Superior temporal gyrus (tissue), 1 donor: ENCODE data around the gene GJB4.
"Not testable (repeated sequence)": the region's sequence is repeated elsewhere in the genome, so short reads cannot be mapped to it uniquely, and the experiment has no call there.

Experiments used
- DNase-seq: peaks from one replicate; pipeline ENCODE4 v3.0.0-alpha.2; 2016; ENCODE audit errors: extremely low spot score

Gene GJB4

GRCh38 chr1:34759503-34760357 lies at the start of gene GJB4:
Gene GJB4 (plus strand): TSS chr1:34759740. CDS start chr1:34761255, 1,515 bp downstream.
- DNase-seq: no peak

- DNase-seq: no peak
These were observed 48.7 kb upstream of the GJB4 start for GRCh38 chr1:34710812-34711211.

GRCh38 chr1:34711485-34711884 lies 48.1 kb upstream of the GJB4 start:
- DNase-seq: peak; percentile 14

- DNase-seq: no peak
These were observed 47.4 kb upstream of the GJB4 start for GRCh38 chr1:34712007-34712688.

- no peak for DNase-seq
These were observed 46.1 kb upstream of the GJB4 start for GRCh38 chr1:34713443-34713842.

GRCh38 chr1:34714386-34714785 lies 45.2 kb upstream of the GJB4 start:
- DNase-seq: no peak

- no peak for DNase-seq
These were observed 44.4 kb upstream of the GJB4 start for GRCh38 chr1:34715139-34715538.

GRCh38 chr1:34721241-34721640 lies 38.3 kb upstream of the GJB4 start:
- DNase-seq: no peak

- DNase-seq: peak; percentile 15
These were observed 37.7 kb upstream of the GJB4 start for GRCh38 chr1:34721646-34722355.

GRCh38 chr1:34726861-34727260 lies 32.7 kb upstream of the GJB4 start:
- no peak for DNase-seq

GRCh38 chr1:34730485-34730884 lies 29.1 kb upstream of the GJB4 start:
- no peak for DNase-seq

GRCh38 chr1:34732831-34733230 lies 26.7 kb upstream of the GJB4 start:
- not testable (repeated sequence) for DNase-seq

- no peak for DNase-seq
These were observed 22.8 kb upstream of the GJB4 start for GRCh38 chr1:34736692-34737091.

- not testable (repeated sequence) for DNase-seq
These were observed 22.3 kb upstream of the GJB4 start for GRCh38 chr1:34737236-34737635.

GRCh38 chr1:34739613-34740012 lies 19.9 kb upstream of the GJB4 start:
- DNase-seq: no peak

GRCh38 chr1:34740161-34740868 lies 19.2 kb upstream of the GJB4 start:
- no peak for DNase-seq

- DNase-seq: peak; percentile 84
These were observed 16.8 kb upstream of the GJB4 start for GRCh38 chr1:34742667-34743270.

- no peak for DNase-seq
These were observed 15.8 kb upstream of the GJB4 start for GRCh38 chr1:34743775-34744174.

- no peak for DNase-seq
These were observed 14.7 kb upstream of the GJB4 start for GRCh38 chr1:34744851-34745250.

GRCh38 chr1:34745666-34746065 lies 13.9 kb upstream of the GJB4 start:
- DNase-seq: no peak

- DNase-seq: no peak
These were observed 13.4 kb upstream of the GJB4 start for GRCh38 chr1:34746101-34746500.
